Activated CD4-positive, alpha-beta T cell treated with anti-CD3 and anti-CD28 coated beads, Interleukin-2, amount 10 ng/mL, durations not matched to agents 7 days and 5 days (primary cell): ENCODE results near the gene MFGE8. TPM values are rescaled to one million over a fixed set of nuclear protein-coding genes. Genes with fewer than 3 reads are reported as not detected.

Source experiments
- CTCF ChIA-PET: fragments of 350-600 bp; sonication (Branson Sonifier 250); formaldehyde crosslinking; loops from one replicate; lab custom pipeline; 2021; ENCODE audit warnings: antibody characterized with exemption; lab: Charles Lee
- POLR2A ChIA-PET: fragments of 350-600 bp; sonication (Branson Sonifier 250); formaldehyde crosslinking; loops from one replicate; lab custom pipeline; 2021; ENCODE audit warnings: antibody characterized with exemption; lab: Charles Lee
- DNase-seq: peaks from one replicate; pipeline ENCODE4 v3.0.0-alpha.2; 2020
- H3K27ac Mint-ChIP-seq: one replicate; pipeline ENCODE4 v1.8.0; 2021; ENCODE audit warnings: mild to moderate bottlenecking, moderate library complexity, mixed read lengths
- H3K27me3 Mint-ChIP-seq: one replicate; pipeline ENCODE4 v1.8.0; 2021; ENCODE audit warnings: mixed read lengths
- H3K36me3 Mint-ChIP-seq: one replicate; pipeline ENCODE4 v1.8.0; 2021; ENCODE audit warnings: low read depth, mixed read lengths
- H3K4me1 Mint-ChIP-seq: one replicate; pipeline ENCODE4 v1.8.0; 2021; ENCODE audit warnings: mixed read lengths
- H3K4me3 Mint-ChIP-seq: one replicate; pipeline ENCODE4 v1.8.0; 2021; ENCODE audit warnings: mild to moderate bottlenecking, moderate library complexity, mixed read lengths
- H3K9me3 Mint-ChIP-seq: one replicate; pipeline ENCODE4 v1.8.0; 2021; ENCODE audit warnings: mixed read lengths
- total RNA-seq, 2 experiments: library from RNA; stranded (reverse); gene quantifications; one replicate each; pipeline ENCODE4 v1.2.3, GENCODE V29; 2021

Gene MFGE8
- total RNA-seq, 2 experiments from 2014 or later: 57.9 to 58.5 TPM

DNA sequence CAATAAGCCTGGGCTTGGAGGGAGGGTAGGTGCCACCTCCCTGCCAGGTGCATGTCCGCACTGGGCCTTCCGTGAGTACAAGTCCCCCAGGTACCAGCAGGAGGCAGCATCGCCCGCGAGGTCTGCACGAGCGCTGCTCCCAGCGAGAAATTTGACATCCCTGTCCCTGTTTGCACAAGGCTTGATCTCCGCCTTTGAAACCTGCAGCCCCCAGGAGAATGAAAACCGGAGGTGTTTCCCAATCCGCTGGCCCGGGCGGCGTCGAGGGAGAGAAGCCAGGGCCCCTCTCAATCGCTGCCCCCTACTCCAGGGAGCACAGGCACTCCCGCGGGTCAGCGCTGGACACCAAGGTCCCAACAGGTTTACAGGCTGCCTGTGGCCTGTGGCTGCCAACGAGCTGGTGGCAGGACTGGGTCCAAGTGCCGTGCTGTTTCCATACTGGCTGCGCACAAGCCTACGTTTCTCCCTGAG, 18.8 kb downstream of the MFGE8 start:
- H3K36me3 Mint-ChIP-seq: peaks cover 3% of the 10 kb centered on the region
- peak; percentile 90 for DNase-seq
- H3K4me3 Mint-ChIP-seq: peak overlapping the region; percentile 86
- H3K9me3 Mint-ChIP-seq: no peaks in the 10 kb centered on the region
- CTCF ChIA-PET: interaction anchor here (0.6 to 3.3 kb wide), 6 partner anchors 10 to 269 kb away, joined by 3 to 20 read pairs (median 5); no protein-coding TSS in a partner anchor
- H3K4me1 Mint-ChIP-seq: peaks cover 34% of the 10 kb centered on the region
- POLR2A ChIA-PET: no interaction called here
- H3K27me3 Mint-ChIP-seq: no peaks in the 10 kb centered on the region
- peak overlapping the region; percentile 88 for H3K27ac Mint-ChIP-seq

DNA sequence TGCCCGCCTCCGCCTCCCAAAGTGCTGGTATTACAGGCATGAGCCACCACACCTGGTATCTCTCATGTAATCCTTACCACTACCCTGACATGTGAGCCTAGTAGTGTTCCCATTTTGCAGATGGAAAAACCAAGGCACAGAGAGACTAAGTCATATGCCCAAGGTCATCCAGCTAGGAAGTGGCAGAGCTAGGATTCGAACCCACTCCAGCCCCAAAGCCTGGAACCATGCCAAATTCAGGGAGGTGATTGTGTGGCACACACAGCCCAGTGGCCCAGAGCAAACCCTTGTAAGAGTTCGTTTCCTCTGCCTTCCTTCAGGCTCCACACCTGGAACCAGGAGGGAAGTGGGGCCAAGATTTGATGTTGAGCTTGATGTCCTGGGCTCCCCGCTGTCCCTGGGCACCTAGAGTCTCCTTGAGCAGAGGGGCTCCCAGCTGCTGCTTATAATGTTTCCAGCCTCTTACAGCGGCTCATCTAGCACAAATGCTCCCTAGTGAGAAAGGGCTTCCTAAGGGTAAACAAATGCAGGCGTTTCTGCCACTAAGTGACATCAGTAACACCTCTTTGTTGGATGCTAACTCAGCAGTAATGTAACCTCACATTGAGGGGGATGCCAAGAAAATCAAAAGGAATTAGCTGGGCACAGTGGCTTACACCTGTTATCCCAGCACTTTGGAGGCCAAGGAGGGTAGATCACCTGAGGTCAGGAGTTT, 21.5 kb downstream of the MFGE8 start:
- CTCF ChIA-PET: interaction anchor here (1.3 to 2.5 kb wide), 2 partner anchors 8 to 12 kb away, joined by 4 to 9 read pairs; no protein-coding TSS in a partner anchor

DNA sequence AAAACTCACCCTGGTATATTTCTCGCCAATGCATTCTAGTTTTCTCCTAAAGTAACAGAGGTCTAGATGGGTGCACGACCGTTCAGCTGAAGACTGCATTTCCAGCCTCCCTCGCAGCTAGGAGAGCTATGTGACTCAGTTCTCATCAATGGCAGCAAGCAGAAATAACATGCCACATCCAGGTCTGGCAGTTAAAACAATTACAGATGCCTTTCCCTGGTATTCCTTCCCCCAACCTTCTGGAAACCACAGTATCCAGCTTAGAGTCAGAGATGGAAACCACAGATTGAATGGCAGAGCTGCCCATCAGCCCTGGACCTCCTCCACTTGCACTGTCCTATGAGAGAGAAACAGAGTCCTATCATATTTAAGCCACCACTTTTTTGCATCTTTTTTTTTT, 22.7 kb downstream of the MFGE8 start:
- peaks cover 13% of the 10 kb centered on the region for H3K4me1 Mint-ChIP-seq
- POLR2A ChIA-PET: no interaction called here
- CTCF ChIA-PET: interaction anchor here (0.6 to 1.3 kb wide), 2 partner anchors 12 to 316 kb away, joined by 4 read pairs; no protein-coding TSS in a partner anchor
- no peak overlapping the region for H3K27ac Mint-ChIP-seq
- no peaks in the 10 kb centered on the region for H3K27me3 Mint-ChIP-seq
- no peaks in the 10 kb centered on the region for H3K9me3 Mint-ChIP-seq
- no peak for DNase-seq
- H3K36me3 Mint-ChIP-seq: peaks cover 3% of the 10 kb centered on the region
- H3K4me3 Mint-ChIP-seq: no peak overlapping the region

More for the DNA sequence above, 21.5 kb downstream of the MFGE8 start:
- DNase-seq: no peak
- Mint-ChIP-seq H3K4me1 (peaks cover 20% of the 10 kb centered on the region), H3K4me3 (no peak overlapping the region), H3K27me3 (no peaks in the 10 kb centered on the region), H3K9me3 (no peaks in the 10 kb centered on the region), H3K36me3 (peaks cover 3% of the 10 kb centered on the region), H3K27ac (no peak overlapping the region)
- POLR2A ChIA-PET: no interaction called here

DNA sequence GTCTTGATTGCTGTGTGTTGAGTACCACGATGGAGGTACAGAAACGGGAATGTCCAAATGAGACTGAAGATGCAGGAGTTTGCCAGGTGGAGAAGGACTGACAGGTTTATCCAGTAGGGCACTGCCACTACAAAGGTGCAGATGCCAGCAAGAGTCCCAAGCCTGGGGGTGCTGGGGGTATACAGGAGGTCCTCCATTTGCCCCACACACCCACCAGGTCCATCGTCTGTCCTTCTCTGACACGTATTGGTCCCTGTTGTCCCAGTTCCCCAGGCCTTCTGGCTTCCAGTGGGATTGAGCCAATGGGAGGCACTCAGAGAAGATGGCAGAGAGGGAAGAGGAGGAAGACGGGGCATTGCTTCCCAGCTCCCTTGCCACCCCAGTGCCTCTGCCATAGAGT, 24.5 kb downstream of the MFGE8 start:
- POLR2A ChIA-PET: no interaction called here
- Mint-ChIP-seq H3K4me1 (peaks cover 4% of the 10 kb centered on the region), H3K4me3 (no peak overlapping the region), H3K27me3 (no peaks in the 10 kb centered on the region), H3K27ac (no peak overlapping the region), H3K9me3 (no peaks in the 10 kb centered on the region), H3K36me3 (peaks cover 9% of the 10 kb centered on the region)
- DNase-seq: no peak
- CTCF ChIA-PET: interaction anchor here (1.1 to 2.8 kb wide), 2 partner anchors 16 to 142 kb away, joined by 3 to 11 read pairs; no protein-coding TSS in a partner anchor

DNA sequence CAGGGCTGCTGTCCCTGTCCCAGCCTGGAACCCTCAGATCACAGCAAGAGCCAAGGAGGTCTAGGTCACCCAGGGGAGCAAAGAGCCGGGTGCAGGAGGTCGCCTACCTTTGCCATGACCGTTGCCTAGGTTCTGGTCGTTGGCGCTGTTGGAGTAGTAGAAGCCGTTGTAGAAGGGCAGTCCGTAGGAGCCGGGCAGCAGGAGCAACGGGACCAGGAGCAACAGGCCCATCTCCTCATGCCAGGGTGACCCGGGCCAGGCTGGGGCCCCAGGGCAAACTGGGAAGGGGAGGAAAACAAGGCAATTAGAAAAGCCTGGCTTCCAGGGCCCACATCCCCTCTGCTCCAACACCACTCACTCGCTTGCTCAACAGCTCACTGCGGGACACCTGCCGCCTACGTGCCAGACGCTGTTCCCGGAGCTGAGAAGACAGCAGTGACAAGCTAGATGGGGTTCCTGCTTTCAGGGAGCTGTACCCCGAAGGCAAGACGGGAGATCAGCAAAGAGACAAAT, 26.1 kb downstream of the MFGE8 start:
- Mint-ChIP-seq H3K27ac (no peak overlapping the region), H3K36me3 (peaks cover 13% of the 10 kb centered on the region), H3K9me3 (no peaks in the 10 kb centered on the region), H3K4me1 (no peaks in the 10 kb centered on the region), H3K4me3 (no peak overlapping the region), H3K27me3 (no peaks in the 10 kb centered on the region)
- CTCF ChIA-PET: interaction anchor here (2.8 kb wide), 1 partner anchor 17 kb away, joined by 11 read pairs; no protein-coding TSS in a partner anchor
- POLR2A ChIA-PET: no interaction called here
- no peak for DNase-seq

DNA sequence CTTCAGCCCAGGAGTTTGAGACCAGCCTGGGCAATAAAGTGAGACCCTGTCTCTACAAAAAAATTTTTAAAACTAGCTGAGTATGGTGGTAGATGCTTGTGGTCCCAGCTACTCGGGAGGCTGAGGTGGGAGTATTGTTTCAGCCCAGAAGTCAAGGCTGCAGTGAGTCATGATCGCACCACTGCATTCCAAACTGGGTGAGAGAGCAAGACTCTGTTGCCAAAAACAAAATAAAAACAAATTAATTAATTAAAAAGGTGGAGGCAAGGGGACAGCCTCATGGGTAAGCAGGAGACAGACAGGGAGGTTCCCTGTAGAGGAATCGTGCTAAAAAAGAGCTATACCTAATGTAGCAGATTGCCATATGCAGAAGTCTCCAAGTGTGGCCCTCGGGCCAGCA, 30.4 kb downstream of the MFGE8 start:
- POLR2A ChIA-PET: no interaction called here
- DNase-seq: no peak
- Mint-ChIP-seq H3K9me3 (no peaks in the 10 kb centered on the region), H3K36me3 (peaks cover 19% of the 10 kb centered on the region), H3K4me1 (peaks cover 2% of the 10 kb centered on the region), H3K4me3 (no peak overlapping the region), H3K27ac (no peak overlapping the region), H3K27me3 (no peaks in the 10 kb centered on the region)
- CTCF ChIA-PET: interaction anchor here (1.0 to 1.3 kb wide), 3 partner anchors 9 to 22 kb away, joined by 3 to 4 read pairs (median 4); no protein-coding TSS in a partner anchor

DNA sequence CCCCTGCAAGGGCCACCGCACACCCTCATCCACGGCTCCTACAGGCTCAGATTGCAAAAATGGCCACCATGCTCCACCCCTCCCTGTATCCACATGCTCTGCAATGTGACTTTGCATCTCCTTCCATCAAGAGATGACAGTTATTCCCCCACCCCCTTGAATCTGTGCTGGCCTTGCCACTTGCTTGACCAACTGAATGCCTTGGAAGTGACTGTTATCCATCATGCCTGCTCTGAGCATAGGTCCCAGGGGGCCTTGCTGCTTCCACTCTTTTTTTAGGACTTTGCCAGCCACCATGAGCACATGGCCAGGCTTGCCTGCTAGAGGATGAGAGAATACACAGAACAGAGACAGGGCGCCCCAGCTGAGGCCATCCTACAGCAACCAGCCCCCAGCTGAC, 31.4 kb downstream of the MFGE8 start:
- H3K36me3 Mint-ChIP-seq: peaks cover 21% of the 10 kb centered on the region
- DNase-seq: no peak
- H3K9me3 Mint-ChIP-seq: no peaks in the 10 kb centered on the region
- CTCF ChIA-PET: no interaction called here
- no peak overlapping the region for H3K4me3 Mint-ChIP-seq
- POLR2A ChIA-PET: no interaction called here
- no peak overlapping the region for H3K27ac Mint-ChIP-seq
- peaks cover 2% of the 10 kb centered on the region for H3K4me1 Mint-ChIP-seq
- no peaks in the 10 kb centered on the region for H3K27me3 Mint-ChIP-seq

DNA sequence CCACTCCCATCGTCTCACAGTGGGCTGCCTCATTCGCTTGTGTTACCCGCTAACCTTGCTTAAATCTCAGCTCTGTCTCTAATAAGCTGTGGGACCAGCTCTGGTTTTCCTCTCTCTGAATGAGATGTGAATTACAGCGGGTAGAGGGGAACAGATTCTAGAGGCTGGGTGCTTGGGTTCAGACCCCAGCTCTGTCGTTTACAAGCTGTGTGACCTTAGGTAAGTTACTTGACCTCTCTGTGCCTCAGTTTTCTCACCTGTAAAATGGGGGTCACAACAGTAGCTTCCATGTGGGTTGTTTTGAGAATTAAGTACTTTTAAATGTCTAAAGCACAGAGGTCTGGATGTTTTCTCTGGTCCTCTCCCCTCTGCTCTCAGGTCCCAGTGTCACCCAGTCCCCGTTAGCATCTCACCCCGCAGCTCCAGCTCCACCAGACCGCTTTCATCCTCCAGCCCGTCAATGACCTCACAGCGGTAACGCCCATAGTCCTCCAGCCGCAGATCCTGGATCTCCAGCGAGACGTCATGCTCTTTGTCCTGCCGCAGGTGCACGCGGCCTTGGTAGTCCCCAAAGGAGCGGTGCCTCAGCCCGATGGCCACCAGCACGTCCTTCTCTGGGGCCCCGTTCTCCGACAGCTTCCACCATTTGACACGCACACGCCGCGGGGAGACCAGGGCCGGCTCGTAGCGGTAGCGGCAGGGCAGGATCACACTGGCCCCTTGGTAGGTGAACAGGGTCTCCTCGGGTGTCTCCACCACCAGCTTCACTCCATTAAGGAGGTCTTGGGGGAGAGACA, 32.0 kb downstream of the MFGE8 start:
- DNase-seq: no peak
- H3K27me3 Mint-ChIP-seq: no peaks in the 10 kb centered on the region
- no peak overlapping the region for H3K27ac Mint-ChIP-seq
- POLR2A ChIA-PET: no interaction called here
- peaks cover 27% of the 10 kb centered on the region for H3K36me3 Mint-ChIP-seq
- H3K4me3 Mint-ChIP-seq: no peak overlapping the region
- peaks cover 2% of the 10 kb centered on the region for H3K4me1 Mint-ChIP-seq
- H3K9me3 Mint-ChIP-seq: no peaks in the 10 kb centered on the region
- CTCF ChIA-PET: interaction anchor here (1.3 kb wide), 1 partner anchor 12 kb away, joined by 4 read pairs; no protein-coding TSS in a partner anchor

DNA sequence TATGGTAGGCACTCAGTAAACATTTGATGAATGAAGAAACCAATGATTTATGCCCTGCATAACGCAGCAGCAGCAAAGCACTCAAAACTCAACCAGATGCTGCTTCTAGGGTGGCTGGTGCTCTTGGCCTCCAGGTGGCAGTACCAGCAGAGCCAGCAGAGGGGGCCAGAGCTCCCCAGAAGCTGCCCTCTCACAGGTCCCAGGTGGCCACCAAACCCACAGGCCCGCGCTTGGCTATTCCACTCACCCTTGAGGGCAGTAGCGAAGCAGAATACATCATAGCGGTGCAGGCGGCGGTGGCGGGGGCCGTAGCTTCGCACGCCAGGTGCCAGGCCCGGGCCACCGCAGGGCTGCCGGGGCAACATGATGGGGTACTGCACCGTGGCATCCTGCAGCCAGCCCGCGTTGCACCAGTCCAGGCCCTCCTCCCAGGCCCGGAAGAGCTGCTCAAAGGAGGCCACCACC, 34.4 kb downstream of the MFGE8 start:
- POLR2A ChIA-PET: no interaction called here

DNA sequence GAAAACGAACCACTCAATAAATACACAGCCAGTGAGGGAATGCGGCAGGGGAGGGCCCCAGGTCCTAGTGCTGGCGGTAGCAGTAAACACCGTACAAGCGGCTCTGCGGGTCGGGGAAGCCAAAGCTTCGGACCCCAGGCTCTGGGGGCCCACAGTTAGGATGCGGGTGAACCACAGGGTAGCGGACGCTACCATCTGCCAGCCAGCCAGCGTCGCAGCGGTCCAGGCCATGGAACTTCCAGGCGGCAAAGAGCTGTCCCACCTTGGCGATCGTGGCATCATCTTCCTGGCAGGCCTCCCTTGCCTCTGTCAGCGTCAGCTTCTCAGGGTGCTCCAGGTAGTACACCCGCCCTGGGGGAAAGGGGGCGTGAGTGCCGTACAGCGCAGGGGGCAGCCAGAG, 35.3 kb downstream of the MFGE8 start:
- peaks cover 20% of the 10 kb centered on the region for H3K36me3 Mint-ChIP-seq

More for the DNA sequence above, 34.4 kb downstream of the MFGE8 start:
- Mint-ChIP-seq H3K27me3 (no peaks in the 10 kb centered on the region), H3K36me3 (peaks cover 24% of the 10 kb centered on the region), H3K4me1 (peaks cover 2% of the 10 kb centered on the region), H3K9me3 (no peaks in the 10 kb centered on the region), H3K4me3 (no peak overlapping the region), H3K27ac (no peak overlapping the region)
- peak; percentile 52 for DNase-seq
- CTCF ChIA-PET: interaction anchor here (0.7 to 1.6 kb wide), 7 partner anchors 9 to 47 kb away, joined by 3 to 8 read pairs (median 3); partner anchors contain the start of gene HAPLN3

DNA sequence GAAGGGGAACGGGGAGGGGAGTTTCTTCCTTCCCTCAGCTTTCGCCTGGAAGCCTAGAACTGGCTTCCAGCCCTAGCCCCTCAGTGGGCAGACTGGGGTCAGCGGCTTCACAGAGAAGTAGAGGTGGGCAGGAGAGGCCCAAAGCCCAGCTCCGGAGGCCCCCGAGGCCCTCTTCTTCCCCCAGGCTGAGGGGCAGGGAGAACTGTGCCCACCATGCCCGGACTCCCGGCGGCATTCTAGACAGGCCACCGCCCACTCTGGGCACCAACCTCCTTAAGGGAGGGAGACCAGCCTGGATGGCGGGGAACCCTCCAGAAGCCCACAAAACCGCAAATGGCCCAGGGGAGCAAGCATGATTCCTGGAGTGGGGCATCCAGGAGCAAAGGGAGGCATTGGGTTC, 35.8 kb downstream of the MFGE8 start:
- H3K36me3 Mint-ChIP-seq: peaks cover 20% of the 10 kb centered on the region
- H3K9me3 Mint-ChIP-seq: no peaks in the 10 kb centered on the region
- CTCF ChIA-PET: interaction anchor here (1.5 kb wide), 1 partner anchor 13 kb away, joined by 4 read pairs; no protein-coding TSS in a partner anchor
- no peak for DNase-seq
- no peak overlapping the region for H3K27ac Mint-ChIP-seq
- H3K4me1 Mint-ChIP-seq: peaks cover 2% of the 10 kb centered on the region
- H3K4me3 Mint-ChIP-seq: no peak overlapping the region
- POLR2A ChIA-PET: no interaction called here
- no peaks in the 10 kb centered on the region for H3K27me3 Mint-ChIP-seq

More for the DNA sequence above, 35.3 kb downstream of the MFGE8 start:
- Mint-ChIP-seq H3K4me1 (peaks cover 2% of the 10 kb centered on the region), H3K27ac (no peak overlapping the region), H3K9me3 (no peaks in the 10 kb centered on the region), H3K27me3 (no peaks in the 10 kb centered on the region), H3K4me3 (no peak overlapping the region)
- POLR2A ChIA-PET: no interaction called here
- CTCF ChIA-PET: interaction anchor here (1.5 kb wide), 2 partner anchors 13 to 26 kb away, joined by 3 to 4 read pairs; no protein-coding TSS in a partner anchor
- no peak for DNase-seq

DNA sequence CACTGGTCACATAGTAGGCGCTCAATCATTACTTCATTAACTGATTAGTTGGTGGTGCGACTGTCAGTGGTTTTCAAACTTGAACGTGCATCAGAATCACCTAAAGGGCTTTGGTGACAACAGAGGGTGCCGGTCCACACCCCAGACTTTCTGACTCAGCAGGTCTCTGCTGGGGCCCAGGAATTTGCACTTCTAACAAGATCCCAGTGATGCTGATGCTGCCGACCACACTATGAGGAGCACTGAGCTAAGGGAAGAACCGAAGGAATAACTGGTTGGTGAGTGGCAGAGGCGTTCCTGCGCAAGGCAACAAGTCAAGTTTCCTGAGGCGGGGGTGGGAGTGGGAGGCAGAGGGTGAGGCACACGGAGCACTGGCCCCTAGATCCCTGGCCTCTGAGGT, 36.6 kb downstream of the MFGE8 start:
- no peaks in the 10 kb centered on the region for H3K9me3 Mint-ChIP-seq
- H3K4me1 Mint-ChIP-seq: peaks cover 2% of the 10 kb centered on the region
- CTCF ChIA-PET: no interaction called here
- H3K36me3 Mint-ChIP-seq: peaks cover 20% of the 10 kb centered on the region
- no peak overlapping the region for H3K27ac Mint-ChIP-seq
- no peak for DNase-seq
- POLR2A ChIA-PET: no interaction called here
- no peaks in the 10 kb centered on the region for H3K27me3 Mint-ChIP-seq
- no peak overlapping the region for H3K4me3 Mint-ChIP-seq
